Neutrophil (primary cell): ENCODE data around the gene PRTN3.
"Not testable (repeated sequence)": the region's sequence is repeated elsewhere in the genome, so short reads cannot be mapped to it uniquely, and the experiment has no call there.

Source experiments
- H3K27ac ChIP-seq: fragments of 200-600 bp; sonication (generic); 2 replicates; pipeline ENCODE4 v1.5.1; 2016; ENCODE audit warnings: mild to moderate bottlenecking, moderate library complexity
- H3K27me3 ChIP-seq: fragments of 200-600 bp; sonication (generic); 2 replicates; pipeline ENCODE4 v1.6.0; 2016; ENCODE audit warnings: mild to moderate bottlenecking
- H3K36me3 ChIP-seq: fragments of 200-600 bp; sonication (generic); 2 replicates; pipeline ENCODE4 v1.5.1; 2017
- H3K4me1 ChIP-seq, 2 experiments: fragments of 200-600 bp in 1 of 2; sonication (generic) in 1 of 2; 1 replicate in 1 of 2; 2 replicates in 1 of 2; pipeline versions ENCODE4 v1.5.1 to v1.6.1; 2013 to 2016; ENCODE audit warnings: low read depth in 1 of 2, low read length in 1 of 2, mild to moderate bottlenecking in 1 of 2, moderate library complexity in 1 of 2; ENCODE audit not compliant: control insufficient read depth in 1 of 2, insufficient read depth in 1 of 2
- H3K4me3 ChIP-seq, 2 experiments: fragments of 200-600 bp in 1 of 2; sonication (generic) in 1 of 2; 1 replicate in 1 of 2; 2 replicates in 1 of 2; pipeline ENCODE4 v1.5.1; 2013 to 2016; ENCODE audit warnings: low read depth in 1 of 2, low read length in 1 of 2, mild to moderate bottlenecking in 1 of 2, moderate library complexity in 1 of 2
- H3K9me3 ChIP-seq: fragments of 200-600 bp; sonication (generic); 2 replicates; pipeline ENCODE4 v1.5.1; 2016
- TF ChIP-seq, protein P1 (sequence below): fragments of 200-600 bp; sonication (generic); IDR thresholded peaks from 2 replicates; pipeline ENCODE4 v1.5.1; 2016; ENCODE audit warnings: antibody characterized with exemption

The PRTN3 gene

DNA sequence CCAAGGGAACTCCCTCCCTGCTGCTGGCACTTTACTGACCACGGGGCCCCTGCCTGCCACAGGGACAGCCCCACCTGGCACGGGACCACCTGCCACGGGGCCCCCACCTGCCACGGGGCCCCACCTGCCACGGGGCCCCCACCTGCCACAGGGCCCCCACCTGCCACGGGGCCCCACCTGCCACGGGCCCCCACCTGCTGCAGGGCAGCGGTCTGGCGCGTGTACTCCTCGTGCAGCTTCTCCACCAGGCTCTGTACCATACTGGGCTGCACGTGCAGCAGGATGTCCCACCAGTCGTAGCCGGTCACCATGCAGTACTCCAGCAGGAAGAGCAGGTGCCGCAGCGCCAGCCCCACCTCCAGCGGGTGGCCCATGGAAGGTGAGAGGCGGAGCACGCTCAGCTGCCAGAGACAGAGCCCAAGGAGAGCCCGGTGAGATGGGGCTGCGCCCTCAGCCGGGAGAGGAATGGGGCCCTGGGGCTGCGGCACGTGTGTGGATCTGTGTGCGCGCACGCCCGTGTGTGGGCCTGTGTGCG is 36.0 kb downstream of the PRTN3 start:
- Histone ChIP-seq H3K4me3 (no peak overlapping the region), H3K27ac (no peak overlapping the region), H3K36me3 (peaks cover 70% of the 10 kb centered on the region), H3K27me3 (no peaks in the 10 kb centered on the region), H3K9me3 (no peaks in the 10 kb centered on the region), H3K4me1 (peaks cover 6 to 9% of the 10 kb centered on the region in 2 experiments)
- TF ChIP-seq, protein P1, sequence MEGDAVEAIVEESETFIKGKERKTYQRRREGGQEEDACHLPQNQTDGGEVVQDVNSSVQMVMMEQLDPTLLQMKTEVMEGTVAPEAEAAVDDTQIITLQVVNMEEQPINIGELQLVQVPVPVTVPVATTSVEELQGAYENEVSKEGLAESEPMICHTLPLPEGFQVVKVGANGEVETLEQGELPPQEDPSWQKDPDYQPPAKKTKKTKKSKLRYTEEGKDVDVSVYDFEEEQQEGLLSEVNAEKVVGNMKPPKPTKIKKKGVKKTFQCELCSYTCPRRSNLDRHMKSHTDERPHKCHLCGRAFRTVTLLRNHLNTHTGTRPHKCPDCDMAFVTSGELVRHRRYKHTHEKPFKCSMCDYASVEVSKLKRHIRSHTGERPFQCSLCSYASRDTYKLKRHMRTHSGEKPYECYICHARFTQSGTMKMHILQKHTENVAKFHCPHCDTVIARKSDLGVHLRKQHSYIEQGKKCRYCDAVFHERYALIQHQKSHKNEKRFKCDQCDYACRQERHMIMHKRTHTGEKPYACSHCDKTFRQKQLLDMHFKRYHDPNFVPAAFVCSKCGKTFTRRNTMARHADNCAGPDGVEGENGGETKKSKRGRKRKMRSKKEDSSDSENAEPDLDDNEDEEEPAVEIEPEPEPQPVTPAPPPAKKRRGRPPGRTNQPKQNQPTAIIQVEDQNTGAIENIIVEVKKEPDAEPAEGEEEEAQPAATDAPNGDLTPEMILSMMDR = no peak

DNA sequence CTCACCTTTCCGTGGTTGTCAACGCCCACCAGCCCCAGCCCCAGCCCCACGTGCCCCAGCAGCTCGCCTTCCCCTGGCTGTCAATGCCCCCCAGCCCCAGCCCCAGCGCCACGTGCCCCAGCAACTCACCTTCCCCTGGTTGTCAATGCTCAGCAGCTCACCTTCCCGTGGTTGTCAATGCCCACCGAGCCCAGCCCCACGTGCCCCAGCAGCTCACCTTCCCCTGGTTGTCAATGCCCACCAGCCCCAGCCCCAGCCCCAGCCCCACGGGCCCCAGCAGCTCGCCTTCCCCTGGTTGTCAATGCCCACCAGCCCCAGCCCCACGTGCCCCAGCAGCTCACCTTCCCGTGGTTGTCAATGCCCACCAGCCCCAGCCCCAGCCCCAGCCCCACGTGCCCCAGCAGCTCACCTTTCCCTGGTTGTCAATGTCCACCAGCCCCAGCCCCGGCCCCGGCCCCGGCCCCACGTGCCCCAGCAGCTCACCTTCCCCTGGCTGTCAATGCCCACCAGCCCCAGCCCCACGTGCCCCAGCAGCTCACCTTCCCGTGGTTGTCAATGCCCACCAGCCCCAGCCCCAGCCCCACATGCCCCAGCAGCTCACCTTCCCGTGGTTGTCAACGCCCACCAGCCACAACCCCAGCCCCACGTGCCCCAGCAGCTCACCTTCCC is 37.3 kb downstream of the PRTN3 start:
- not testable (repeated sequence) for H3K27ac ChIP-seq, H3K9me3 ChIP-seq, H3K4me3 ChIP-seq, H3K27me3 ChIP-seq, H3K4me1 ChIP-seq
- peaks cover 82% of the 10 kb centered on the region for H3K36me3 ChIP-seq

DNA sequence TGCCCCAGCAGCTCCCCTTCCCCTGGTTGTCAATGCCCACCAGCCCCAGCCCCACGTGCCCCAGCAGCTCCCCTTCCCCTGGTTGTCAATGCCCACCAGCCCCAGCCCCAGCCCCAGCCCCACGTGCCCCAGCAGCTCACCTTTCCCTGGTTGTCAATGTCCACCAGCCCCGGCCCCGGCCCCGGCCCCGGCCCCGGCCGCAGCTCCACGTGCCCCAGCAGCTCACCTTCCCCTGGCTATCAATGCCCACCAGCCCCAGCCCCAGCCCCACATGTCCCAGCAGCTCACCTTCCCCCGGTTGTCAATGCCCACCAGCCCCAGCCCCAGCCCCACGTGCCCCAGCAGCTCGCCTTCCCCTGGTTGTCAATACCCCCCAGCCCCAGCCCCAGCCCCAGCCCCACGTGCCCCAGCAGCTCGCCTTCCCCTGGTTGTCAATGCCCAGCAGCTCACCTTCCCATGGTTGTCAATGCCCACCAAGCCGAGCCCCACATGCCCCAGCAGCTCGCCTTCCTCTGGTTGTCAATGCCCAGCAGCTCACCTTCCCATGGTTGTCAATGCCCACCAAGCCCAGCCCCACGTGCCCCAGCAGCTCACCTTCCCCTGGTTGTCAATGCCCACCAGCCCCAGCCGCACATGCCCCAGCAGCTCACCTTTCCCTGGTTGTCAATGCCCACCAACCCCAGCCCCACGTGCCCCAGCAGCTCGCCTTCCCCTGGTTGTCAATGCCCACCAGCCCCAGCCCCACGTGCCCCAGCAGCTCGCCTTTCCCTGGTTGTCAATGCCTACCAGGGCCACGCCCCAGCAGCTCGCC is 38.2 kb downstream of the PRTN3 start:
- peaks cover 85% of the 10 kb centered on the region for H3K36me3 ChIP-seq

DNA sequence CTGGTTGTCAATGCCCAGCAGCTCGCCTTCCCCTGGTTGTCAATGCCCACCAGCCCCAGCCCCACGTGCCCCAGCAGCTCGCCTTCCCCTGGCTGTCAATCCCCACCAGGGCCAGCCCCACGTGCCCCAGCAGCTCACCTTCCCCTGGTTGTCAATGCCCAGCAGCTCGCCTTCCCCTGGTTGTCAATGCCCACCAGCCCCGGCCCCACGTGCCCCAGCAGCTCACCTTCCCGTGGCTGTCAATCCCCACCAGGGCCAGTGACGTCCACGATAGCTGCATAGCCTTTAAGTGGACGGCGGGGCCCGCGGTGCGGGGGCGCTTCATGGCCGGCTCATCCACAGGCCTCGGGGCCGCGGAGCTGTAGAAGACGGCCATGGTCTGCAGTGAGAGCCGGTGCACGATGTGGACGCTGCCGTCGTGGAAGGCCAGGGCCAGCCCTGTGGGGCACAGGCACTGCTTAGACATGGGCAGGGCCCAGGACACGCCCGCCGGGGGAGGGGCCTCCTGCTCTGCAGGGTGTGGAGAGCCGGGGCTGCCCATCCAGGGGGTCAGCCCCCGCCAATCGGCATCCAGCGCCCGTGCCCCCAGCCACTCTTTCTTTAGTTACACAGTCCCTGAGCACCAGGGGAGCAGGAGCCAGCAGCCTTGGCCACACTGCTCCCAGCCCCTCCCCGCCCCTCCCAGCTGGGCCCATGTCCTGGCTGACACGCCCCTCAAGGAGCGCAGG is 39.1 kb downstream of the PRTN3 start:
- TF ChIP-seq, protein P1 = no peak
- no peak overlapping the region for H3K4me3 ChIP-seq
- H3K36me3 ChIP-seq = peaks cover 88% of the 10 kb centered on the region
- no peaks in the 10 kb centered on the region for H3K4me1 ChIP-seq
- H3K27ac ChIP-seq = no peak overlapping the region
- no peaks in the 10 kb centered on the region for H3K9me3 ChIP-seq
- no peaks in the 10 kb centered on the region for H3K27me3 ChIP-seq

More for the DNA sequence above, 38.2 kb downstream of the PRTN3 start:
- not testable (repeated sequence) for H3K4me3 ChIP-seq, H3K4me1 ChIP-seq, H3K9me3 ChIP-seq, H3K27me3 ChIP-seq, H3K27ac ChIP-seq

DNA sequence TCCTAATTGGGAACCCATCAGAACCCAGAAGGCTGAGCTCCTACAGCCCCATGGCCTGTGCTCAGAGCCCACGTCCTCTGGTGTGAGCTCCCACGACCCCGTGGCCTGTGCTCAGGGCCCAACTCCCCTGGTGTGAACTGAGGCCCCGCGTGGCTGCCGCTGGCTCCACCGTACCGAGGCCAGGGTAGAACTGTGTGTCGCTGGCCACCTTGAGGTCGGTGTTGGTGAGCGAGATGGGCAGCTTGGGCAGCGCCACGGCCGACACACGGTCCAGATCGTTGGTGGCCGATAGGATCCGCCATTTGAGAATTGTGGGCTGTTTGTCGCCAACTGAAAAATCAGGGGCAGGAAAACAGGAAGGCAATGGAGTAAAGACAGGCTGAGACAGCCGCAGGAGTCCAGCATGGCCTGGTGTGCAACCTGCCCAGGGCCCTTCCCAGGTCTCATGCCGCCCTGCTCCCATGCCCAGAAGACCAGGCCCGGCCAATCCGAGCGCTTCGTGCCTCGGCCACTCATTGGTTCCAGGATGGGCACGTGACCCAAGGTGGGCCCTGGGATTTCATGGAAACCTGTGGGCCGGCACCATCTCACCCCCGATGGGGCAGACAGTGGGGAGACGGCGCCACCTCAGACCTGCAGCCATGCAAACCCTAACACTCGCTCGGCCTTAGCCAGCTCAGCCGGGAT is 40.7 kb downstream of the PRTN3 start:
- Histone ChIP-seq H3K4me1 (no peaks in the 10 kb centered on the region), H3K27me3 (no peaks in the 10 kb centered on the region), H3K9me3 (no peaks in the 10 kb centered on the region), H3K27ac (no peak overlapping the region), H3K4me3 (no peak overlapping the region), H3K36me3 (peaks cover 88% of the 10 kb centered on the region)
- TF ChIP-seq, protein P1 = no peak

DNA sequence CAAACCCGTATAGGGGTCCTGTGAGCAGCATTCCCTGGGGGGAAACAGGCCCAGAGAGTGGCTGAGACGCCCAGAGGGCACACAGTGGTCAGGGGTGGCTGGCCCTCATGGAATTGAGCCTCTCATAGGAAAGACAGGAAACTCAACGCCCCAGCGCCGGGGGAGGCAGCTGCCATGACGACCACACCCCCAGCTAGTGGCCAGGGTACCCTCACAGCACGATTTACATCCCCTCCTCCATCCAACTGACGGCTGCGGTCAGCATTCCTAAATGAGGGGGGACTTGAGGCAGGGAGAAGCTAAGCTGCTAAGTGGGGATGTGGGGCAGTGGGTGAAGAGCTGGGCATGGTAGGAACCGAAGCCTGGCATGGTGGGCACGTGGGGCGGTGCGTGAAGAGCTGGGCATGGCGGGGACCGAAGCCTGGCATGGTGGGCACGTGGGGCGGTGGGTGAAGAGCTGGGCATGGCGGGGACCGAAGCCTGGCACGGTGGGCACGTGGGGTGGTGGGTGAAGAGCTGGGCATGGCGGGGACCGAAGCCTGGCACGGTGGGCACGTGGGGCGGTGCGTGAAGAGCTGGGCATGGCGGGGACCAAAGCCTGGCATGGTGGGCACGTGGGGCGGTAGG is 42.2 kb downstream of the PRTN3 start:
- TF ChIP-seq, protein P1 = no peak
- no peaks in the 10 kb centered on the region for H3K4me1 ChIP-seq
- no peak overlapping the region for H3K4me3 ChIP-seq
- H3K27me3 ChIP-seq = no peaks in the 10 kb centered on the region
- H3K36me3 ChIP-seq = peaks cover 93% of the 10 kb centered on the region
- H3K27ac ChIP-seq = no peak overlapping the region
- H3K9me3 ChIP-seq = no peaks in the 10 kb centered on the region
